KOPT-K1 (cell line): ENCODE data around the gene GINS2.

ENCODE experiments used
- H3K27ac ChIP-seq: fragments of 200-600 bp; sonication (generic); 2 replicates; pipeline ENCODE4 v1.5.1; 2016; ENCODE audit warnings: antibody characterized with exemption, mild to moderate bottlenecking, low read depth, low read length; ENCODE audit not compliant: poor library complexity, severe bottlenecking
- H3K36me3 ChIP-seq: fragments of 200-600 bp; sonication (generic); 2 replicates; pipeline ENCODE4 v1.5.1; 2017; ENCODE audit warnings: antibody characterized with exemption, mild to moderate bottlenecking, low read length, moderate library complexity; ENCODE audit not compliant: insufficient read depth
- H3K9me3 ChIP-seq: fragments of 200-600 bp; sonication (generic); 2 replicates; pipeline ENCODE4 v1.5.1; 2017; ENCODE audit warnings: antibody characterized with exemption, low read length, mild to moderate bottlenecking; ENCODE audit not compliant: insufficient read depth, poor library complexity, severe bottlenecking

Gene GINS2

GRCh38 chr16:85688586-85689284, at the start of gene GINS2:
Gene GINS2, minus strand, starts transcription at chr16:85688954. Its CDS starts 56 bp downstream, at chr16:85688898.
- Histone ChIP-seq H3K9me3 (no peaks in the 10 kb centered on the region), H3K36me3 (peaks cover 38% of the 10 kb centered on the region), H3K27ac (peak within 1 kb of the TSS; percentile 92)

GRCh38 chr16:85736921-85737320, 48.2 kb upstream of the GINS2 start:
- no peak overlapping the region for H3K27ac ChIP-seq
- no peaks in the 10 kb centered on the region for H3K36me3 ChIP-seq
- no peaks in the 10 kb centered on the region for H3K9me3 ChIP-seq

GRCh38 chr16:85735946-85736345, 47.2 kb upstream of the GINS2 start:
- no peaks in the 10 kb centered on the region for H3K36me3 ChIP-seq
- H3K9me3 ChIP-seq: no peaks in the 10 kb centered on the region
- no peak overlapping the region for H3K27ac ChIP-seq

- no peak overlapping the region for H3K27ac ChIP-seq
- no peaks in the 10 kb centered on the region for H3K9me3 ChIP-seq
- no peaks in the 10 kb centered on the region for H3K36me3 ChIP-seq
Observed at GRCh38 chr16:85735225-85735635, 46.5 kb upstream of the GINS2 start.

- Histone ChIP-seq H3K27ac (no peak overlapping the region), H3K36me3 (no peaks in the 10 kb centered on the region), H3K9me3 (no peaks in the 10 kb centered on the region)
Observed at GRCh38 chr16:85734311-85735017, 45.7 kb upstream of the GINS2 start.

GRCh38 chr16:85733839-85734170, 45.1 kb upstream of the GINS2 start:
- H3K36me3 ChIP-seq: no peaks in the 10 kb centered on the region
- no peaks in the 10 kb centered on the region for H3K9me3 ChIP-seq
- no peak overlapping the region for H3K27ac ChIP-seq

GRCh38 chr16:85733155-85733838, 44.5 kb upstream of the GINS2 start:
- Histone ChIP-seq H3K27ac (no peak overlapping the region), H3K9me3 (no peaks in the 10 kb centered on the region), H3K36me3 (no peaks in the 10 kb centered on the region)

GRCh38 chr16:85731179-85731578, 42.4 kb upstream of the GINS2 start:
- H3K9me3 ChIP-seq: no peaks in the 10 kb centered on the region
- no peak overlapping the region for H3K27ac ChIP-seq
- H3K36me3 ChIP-seq: no peaks in the 10 kb centered on the region

- Histone ChIP-seq H3K27ac (no peak overlapping the region), H3K36me3 (no peaks in the 10 kb centered on the region), H3K9me3 (no peaks in the 10 kb centered on the region)
Observed at GRCh38 chr16:85730186-85730465, 41.4 kb upstream of the GINS2 start.

- Histone ChIP-seq H3K27ac (no peak overlapping the region), H3K36me3 (no peaks in the 10 kb centered on the region), H3K9me3 (no peaks in the 10 kb centered on the region)
Observed at GRCh38 chr16:85729452-85730185, 40.9 kb upstream of the GINS2 start.

GRCh38 chr16:85728879-85729278, 40.1 kb upstream of the GINS2 start:
- Histone ChIP-seq H3K27ac (no peak overlapping the region), H3K36me3 (no peaks in the 10 kb centered on the region), H3K9me3 (no peaks in the 10 kb centered on the region)

- H3K27ac ChIP-seq: no peak overlapping the region
Observed at GRCh38 chr16:85724936-85725335, 36.2 kb upstream of the GINS2 start.

GRCh38 chr16:85724126-85724879, 35.5 kb upstream of the GINS2 start:
- no peaks in the 10 kb centered on the region for H3K36me3 ChIP-seq
- no peak overlapping the region for H3K27ac ChIP-seq
- H3K9me3 ChIP-seq: no peaks in the 10 kb centered on the region

More at GRCh38 chr16:85724936-85725335, 36.2 kb upstream of the GINS2 start:
- Histone ChIP-seq H3K9me3 (no peaks in the 10 kb centered on the region), H3K36me3 (no peaks in the 10 kb centered on the region)

- Histone ChIP-seq H3K9me3 (no peaks in the 10 kb centered on the region), H3K27ac (no peak overlapping the region), H3K36me3 (no peaks in the 10 kb centered on the region)
Observed at GRCh38 chr16:85722128-85722893, 33.6 kb upstream of the GINS2 start.
